GM12891 (cell line): ENCODE measurements around the gene CCDC77.

ENCODE experiments used
- DNase-seq: peaks from one replicate; pipeline ENCODE4 v3.0.0; 2011; ENCODE audit warnings: low spot score; ENCODE audit not compliant: insufficient read length
- FAIRE-seq: peaks from 2 replicates; lab custom pipeline; 2011; peaks lifted over from hg19 to GRCh38; lab: Jason Lieb, UNC
- PAX5 ChIP-seq: IDR thresholded peaks from 2 replicates; pipeline ENCODE4 v1.6.1; 2011; ENCODE audit warnings: low read length, moderate library complexity, mild to moderate bottlenecking; ENCODE audit not compliant: insufficient read depth, severe bottlenecking
- POLR2A ChIP-seq: IDR thresholded peaks from 2 replicates; pipeline ENCODE4 v1.6.1; 2011; ENCODE audit warnings: low read depth, low read length, control low read depth
- POLR2AphosphoS5 ChIP-seq: IDR thresholded peaks from 2 replicates; pipeline ENCODE4 v1.6.1; 2011; ENCODE audit warnings: low read depth, low read length, control low read depth
- POU2F2 ChIP-seq: IDR thresholded peaks from 2 replicates; pipeline ENCODE4 v1.6.1; 2011; ENCODE audit warnings: low read depth, mild to moderate bottlenecking, control low read depth, low read length, moderate library complexity
- SPI1 ChIP-seq: IDR thresholded peaks from 2 replicates; pipeline ENCODE4 v1.6.1; 2011; ENCODE audit warnings: low read depth, low read length, control low read depth
- TAF1 ChIP-seq: IDR thresholded peaks from 2 replicates; pipeline ENCODE4 v1.6.1; 2011; ENCODE audit warnings: low read depth, low read length, control low read depth

The CCDC77 gene

GRCh38 chr12:462936-463705 is 61.7 kb downstream of the CCDC77 start:
- FAIRE-seq (no peak), DNase-seq (no peak)
- TF ChIP-seq POLR2AphosphoS5 = no peak
- TF ChIP-seq TAF1 = no peak
- TF ChIP-seq POU2F2 = no peak
- no peak for TF ChIP-seq SPI1
- TF ChIP-seq PAX5 = no peak
- TF ChIP-seq POLR2A = no peak

- TF ChIP-seq POLR2A = no peak
- no peak for TF ChIP-seq POLR2AphosphoS5
- TF ChIP-seq POU2F2 = no peak
- no peak for FAIRE-seq
- DNase-seq = no peak
These were observed 63.2 kb downstream of the CCDC77 start for GRCh38 chr12:464484-465267.

GRCh38 chr12:466039-466438 is 64.6 kb downstream of the CCDC77 start:
- DNase-seq = no peak
- no peak for FAIRE-seq
- no peak for TF ChIP-seq PAX5
- no peak for TF ChIP-seq POU2F2

GRCh38 chr12:466762-467161 is 65.3 kb downstream of the CCDC77 start:
- FAIRE-seq (no peak), DNase-seq (no peak)
- TF ChIP-seq PAX5 (no peak), POLR2A (no peak), TAF1 (no peak)

GRCh38 chr12:467591-467990 is 66.1 kb downstream of the CCDC77 start:
- no peak for DNase-seq
- TF ChIP-seq POU2F2 (no peak), TAF1 (no peak), PAX5 (no peak), SPI1 (no peak)
- FAIRE-seq = no peak

- TF ChIP-seq POU2F2 (no peak), SPI1 (no peak), PAX5 (no peak), TAF1 (no peak), POLR2A (no peak)
These were observed 67.4 kb downstream of the CCDC77 start for GRCh38 chr12:468671-469389.

GRCh38 chr12:470133-470532 is 68.7 kb downstream of the CCDC77 start:
- FAIRE-seq = no peak
- no peak for TF ChIP-seq POU2F2
- no peak for TF ChIP-seq SPI1
- TF ChIP-seq TAF1 = no peak
- no peak for TF ChIP-seq PAX5
- TF ChIP-seq POLR2AphosphoS5 = no peak
- no peak for TF ChIP-seq POLR2A
- no peak for DNase-seq

More at GRCh38 chr12:468671-469389, 67.4 kb downstream of the CCDC77 start:
- no peak for DNase-seq
- no peak for FAIRE-seq

GRCh38 chr12:473198-473597 is 71.8 kb downstream of the CCDC77 start:
- FAIRE-seq (no peak), DNase-seq (no peak)
- TF ChIP-seq POLR2A (no peak), SPI1 (no peak), TAF1 (no peak), POLR2AphosphoS5 (no peak), PAX5 (no peak), POU2F2 (no peak)

GRCh38 chr12:473863-474577 is 72.6 kb downstream of the CCDC77 start:
- no peak for FAIRE-seq
- TF ChIP-seq TAF1 (no peak), POU2F2 (no peak), SPI1 (no peak), POLR2AphosphoS5 (no peak), PAX5 (no peak), POLR2A (no peak)
- DNase-seq = no peak

GRCh38 chr12:475286-475685 is 73.8 kb downstream of the CCDC77 start:
- FAIRE-seq (no peak), DNase-seq (no peak)
- TF ChIP-seq PAX5 (no peak), POLR2AphosphoS5 (no peak), POLR2A (no peak), TAF1 (no peak), POU2F2 (no peak), SPI1 (no peak)
